IMR-90 (cell line): ENCODE results near the gene H1-8. TPM values are rescaled to one million over a fixed set of nuclear protein-coding genes. Genes with fewer than 3 reads are reported as not detected.
"Not testable (repeated sequence)": the region's sequence is repeated elsewhere in the genome, so short reads cannot be mapped to it uniquely, and the experiment has no call there.

Experiments
- ATAC-seq: fragments of 200-7000 bp; cut with Tn5 transposase; 2 replicates; pipeline ENCODE4 v1.9.1; 2020; ENCODE audit warnings: low read depth, mild to moderate bottlenecking, moderate library complexity
- BruUV-seq: library from RNA; stranded (reverse); fragments of 400-500 nt; replicated peaks from 2 replicates; lab custom pipeline; 2021; lab: Mats Ljungman, UMichigan
- CTCF ChIA-PET: fragments of 300-600 bp; formaldehyde crosslinking; extraction: SDS; loops from one replicate; lab custom pipeline; 2021; ENCODE audit warnings: antibody characterized with exemption; lab: Yijun Ruan, JAX
- POLR2A ChIA-PET: fragments of 300-600 bp; sonication (Branson Sonifier 250); formaldehyde crosslinking; loops from one replicate; lab custom pipeline; 2022; ENCODE audit warnings: antibody characterized with exemption; ENCODE audit not compliant: unreplicated experiment; lab: Charles Lee
- DNase-seq: peaks from one replicate; pipeline ENCODE4 v3.0.0; 2013
- H2AFZ ChIP-seq: replicated peaks from 2 replicates; pipeline ENCODE3; 2013; ENCODE audit warnings: low read length, mild to moderate bottlenecking; ENCODE audit not compliant: poor library complexity
- H2AK5ac ChIP-seq: 2 replicates; pipeline ENCODE4 v1.6.1; 2013; ENCODE audit warnings: low read depth, low read length, inconsistent platforms
- H2AK9ac ChIP-seq: replicated peaks from 2 replicates; pipeline ENCODE3; 2013; ENCODE audit warnings: mild to moderate bottlenecking, low read depth, low read length, moderate library complexity; ENCODE audit not compliant: poor library complexity
- H2BK120ac ChIP-seq: 2 replicates; pipeline ENCODE4 v1.6.1; 2013; ENCODE audit warnings: low read depth, low read length, inconsistent platforms
- H2BK15ac ChIP-seq: 3 replicates; pipeline ENCODE4 v1.6.1; 2013; ENCODE audit warnings: low read depth, low read length, inconsistent platforms
- H2BK20ac ChIP-seq: 2 replicates; pipeline ENCODE4 v1.6.1; 2013; ENCODE audit warnings: low read depth, mild to moderate bottlenecking, inconsistent platforms, low read length, moderate library complexity
- H2BK5ac ChIP-seq: 2 replicates; pipeline ENCODE4 v1.6.1; 2013; ENCODE audit warnings: mild to moderate bottlenecking, low read depth, low read length, inconsistent platforms; ENCODE audit not compliant: poor library complexity, severe bottlenecking
- H3K14ac ChIP-seq: replicated peaks from 2 replicates; pipeline ENCODE4 v1.6.1; 2013; ENCODE audit warnings: low read depth, low read length, inconsistent platforms
- H3K18ac ChIP-seq: 2 replicates; pipeline ENCODE4 v1.6.1; 2013; ENCODE audit warnings: low read depth, low read length, control low read depth
- H3K23ac ChIP-seq: 2 replicates; pipeline ENCODE4 v1.6.1; 2013; ENCODE audit warnings: low read depth, low read length, inconsistent platforms
- H3K27ac ChIP-seq: 2 replicates; pipeline ENCODE4 v1.5.1; 2013; ENCODE audit warnings: mild to moderate bottlenecking, control low read depth, low read length; ENCODE audit not compliant: insufficient read depth
- H3K27me3 ChIP-seq: 2 replicates; pipeline ENCODE4 v1.6.1; 2013; ENCODE audit warnings: low read length; ENCODE audit not compliant: control insufficient read depth, insufficient read depth
- H3K36me3 ChIP-seq: 2 replicates; pipeline ENCODE4 v1.6.1; 2013; ENCODE audit warnings: low read length, mixed read lengths; ENCODE audit not compliant: control insufficient read depth, insufficient read depth
- H3K4ac ChIP-seq: 2 replicates; pipeline ENCODE4 v1.6.1; 2013; ENCODE audit warnings: low read depth, low read length, inconsistent platforms
- H3K4me1 ChIP-seq: 2 replicates; pipeline ENCODE4 v1.6.1; 2013; ENCODE audit warnings: low read length, mixed read lengths; ENCODE audit not compliant: control insufficient read depth, insufficient read depth
- H3K4me2 ChIP-seq: 2 replicates; pipeline ENCODE4 v1.6.1; 2013; ENCODE audit warnings: low read depth, mild to moderate bottlenecking, control low read depth, low read length, moderate library complexity
- H3K4me3 ChIP-seq: 2 replicates; pipeline ENCODE4 v1.5.1; 2013; ENCODE audit warnings: low read depth, mild to moderate bottlenecking, control low read depth, low read length, moderate library complexity; ENCODE audit not compliant: insufficient read depth
- H3K56ac ChIP-seq: 2 replicates; pipeline ENCODE4 v1.6.1; 2013; ENCODE audit warnings: low read length, inconsistent platforms; ENCODE audit not compliant: insufficient read depth; ENCODE audit errors: extremely low read depth
- H3K79me1 ChIP-seq, 2 experiments: 2 replicates each; pipeline ENCODE4 v1.6.1; 2013; ENCODE audit warnings: low read length in 2 of 2, inconsistent platforms in 1 of 2, low read depth in 1 of 2
- H3K9ac ChIP-seq: 2 replicates; pipeline ENCODE4 v1.6.1; 2013; ENCODE audit warnings: low read depth, low read length, control low read depth
- H3K9me1 ChIP-seq: 2 replicates; pipeline ENCODE4 v1.6.1; 2013; ENCODE audit warnings: low read length, inconsistent platforms; ENCODE audit not compliant: insufficient read depth
- H3K9me3 ChIP-seq: 2 replicates; pipeline ENCODE4 v1.6.1; 2013; ENCODE audit warnings: low read length; ENCODE audit not compliant: control insufficient read depth, insufficient read depth
- H4K20me1 ChIP-seq: 2 replicates; pipeline ENCODE4 v1.6.1; 2013; ENCODE audit warnings: low read length, inconsistent platforms; ENCODE audit not compliant: insufficient read depth
- H4K5ac ChIP-seq: 2 replicates; pipeline ENCODE4 v1.6.1; 2013; ENCODE audit warnings: mild to moderate bottlenecking, low read depth, low read length, control low read depth
- H4K8ac ChIP-seq, 2 experiments: 2 replicates each; pipeline ENCODE4 v1.6.1; 2013; ENCODE audit warnings: low read depth in 2 of 2, low read length in 2 of 2, control low read depth in 1 of 2, inconsistent platforms in 1 of 2
- H4K91ac ChIP-seq: 2 replicates; pipeline ENCODE4 v1.6.1; 2013; ENCODE audit warnings: low read depth, low read length, inconsistent platforms; ENCODE audit not compliant: insufficient read depth
- RAD21 ChIP-seq: IDR thresholded peaks from 2 replicates; pipeline ENCODE4 v1.6.1; 2012; ENCODE audit warnings: low read length, improper control_type of control experiment
- WGBS, 2 experiments: methylation state at CpG; one replicate each; pipeline versions ENCODE4 v1.1.5 to v1.1.7; 2013; ENCODE audit warnings: missing lambda C conversion rate in 2 of 2; ENCODE audit not compliant: insufficient read length in 1 of 2; ENCODE audit errors: extremely low coverage in 2 of 2; 5-methylcytosine and 5-hydroxymethylcytosine counted together
- dilution Hi-C: fragments of 300-500 bp; cut with HindIII; formaldehyde crosslinking; loops from one replicate; pipeline ENCODE4 v1.14.3; 2018; ENCODE audit warnings: low sequenced_read_pairs; ENCODE audit not compliant: unreplicated experiment
- in situ Hi-C: fragments of 300-500 bp; cut with MboI; formaldehyde crosslinking; loops from 3 replicates; pipeline ENCODE4 v1.14.3; 2019; ENCODE audit warnings: low sequenced_read_pairs, inconsistent platforms, mixed read lengths
- intact Hi-C: fragments of 100-400 bp; cut with micrococcal nuclease; formaldehyde crosslinking; loops from 2 replicates; pipeline ENCODE4 v1.10.0; 2022
- polyA plus RNA-seq, 3 experiments: library from polyadenylated mRNA; depleted of rRNA; stranded (reverse); fragments of >200 nt; gene quantifications; 2 replicates each; pipeline ENCODE4 v1.2.3, GENCODE V29; 2012; ENCODE audit warnings: low replicate concordance in 1 of 3
- total RNA-seq: library from RNA; depleted of rRNA; stranded (reverse); fragments of >200 nt; gene quantifications from 2 replicates; pipeline ENCODE4 v1.2.3, GENCODE V29; 2012

The H1-8 gene
- total and polyA plus RNA-seq, 2 of the 4 experiments (the other 2 are of a cell fraction): not detected

- no peak overlapping the region for H2BK20ac ChIP-seq
- ChIA-PET POLR2A (no interaction called here), CTCF (no interaction called here)
- no peak overlapping the region for H2AK9ac ChIP-seq
- DNase-seq (no peak), ATAC-seq (no peak)
- H4K20me1 ChIP-seq: no peaks in the 10 kb centered on the region
- H2BK120ac ChIP-seq: no peak overlapping the region
- no peaks in the 10 kb centered on the region for H3K27me3 ChIP-seq
- no peak overlapping the region for H3K18ac ChIP-seq
- no peak for TF ChIP-seq RAD21
- H3K27ac ChIP-seq: no peak overlapping the region
- H3K4ac ChIP-seq: no peak overlapping the region
- H2BK5ac ChIP-seq: no peak overlapping the region
- H3K9me1 ChIP-seq: peaks cover 6% of the 10 kb centered on the region; the same call in 1 of the 2 replicates
- H2AFZ ChIP-seq: no peak overlapping the region
- no TSS peak for BruUV-seq
- intact Hi-C loops (no loop called here), in situ Hi-C loops (no loop called here), dilution Hi-C loops (no loop called here)
- no peak overlapping the region for H4K8ac ChIP-seq
- H3K4me3 ChIP-seq: no peak overlapping the region
- no peaks in the 10 kb centered on the region for H3K79me1 ChIP-seq
- H3K4me1 ChIP-seq: no peaks in the 10 kb centered on the region
- H3K14ac ChIP-seq: no peak overlapping the region
- H4K91ac ChIP-seq: no peak overlapping the region
- H3K56ac ChIP-seq: no peak overlapping the region
- H4K5ac ChIP-seq: no peak overlapping the region
- no peak overlapping the region for H3K4me2 ChIP-seq
- H2BK15ac ChIP-seq: no peak overlapping the region
- H3K23ac ChIP-seq: no peak overlapping the region
- no peaks in the 10 kb centered on the region for H3K9me3 ChIP-seq
- no peak overlapping the region for H2AK5ac ChIP-seq
- WGBS, 2 experiments: 93% methylated on average over 3 of the region's 6 CpGs; no CpG with 5 or more reads in 1 of the 2 experiments
- H3K9ac ChIP-seq: no peak overlapping the region
- H3K36me3 ChIP-seq: peaks cover 22% of the 10 kb centered on the region; the same call in 1 of the 2 replicates
Observed at GRCh38 chr3:129514563-129514962, 28.4 kb upstream of the H1-8 start.

- H4K20me1 ChIP-seq, dilution Hi-C loops, H3K18ac ChIP-seq, H3K27me3 ChIP-seq, H2AK9ac ChIP-seq, H3K23ac ChIP-seq, in situ Hi-C loops, H3K27ac ChIP-seq, H3K79me1 ChIP-seq, H3K4me1 ChIP-seq, H2AK5ac ChIP-seq, H3K4me2 ChIP-seq, H2BK15ac ChIP-seq, H3K14ac ChIP-seq, H4K8ac ChIP-seq, ATAC-seq, H2BK120ac ChIP-seq, H2AFZ ChIP-seq, intact Hi-C loops, H2BK20ac ChIP-seq, H2BK5ac ChIP-seq, H3K56ac ChIP-seq, H3K9me1 ChIP-seq, H3K9me3 ChIP-seq, H4K91ac ChIP-seq, H3K9ac ChIP-seq, DNase-seq, H3K4me3 ChIP-seq, POLR2A ChIA-PET, H4K5ac ChIP-seq, H3K4ac ChIP-seq, BruUV-seq, CTCF ChIA-PET: not testable (repeated sequence)
- H3K36me3 ChIP-seq: peaks cover 22% of the 10 kb centered on the region; the same call in 1 of the 2 replicates
- WGBS, 2 experiments: 100% methylated on average over 2 of the region's 25 CpGs; no CpG with 5 or more reads in 1 of the 2 experiments
Observed at GRCh38 chr3:129515108-129515820, 27.7 kb upstream of the H1-8 start.
